Endothelial cell of umbilical vein (primary cell): ENCODE results near the gene RAB7B.

Experiments used
- CTCF ChIP-seq, 2 donors: IDR thresholded peaks; 1 replicate in 1 of 2; 2 replicates in 1 of 2; pipeline ENCODE4 v1.5.1; 2011; ENCODE audit warnings: low read length in 2 of 2, mild to moderate bottlenecking in 2 of 2, moderate library complexity in 2 of 2, control low read depth in 1 of 2, inconsistent platforms in 1 of 2, low read depth in 1 of 2; ENCODE audit not compliant: insufficient read depth in 1 of 2; ENCODE audit errors: extremely low read depth in 1 of 2
- EZH2 ChIP-seq: IDR thresholded peaks from 2 replicates; pipeline ENCODE4 v1.6.1; 2012; ENCODE audit warnings: borderline replicate concordance, low read depth, mild to moderate bottlenecking, moderate library complexity, low read length, inconsistent platforms; ENCODE audit not compliant: severe bottlenecking
- FOS ChIP-seq: IDR thresholded peaks from 2 replicates; pipeline ENCODE4 v1.6.1; 2011; ENCODE audit warnings: mild to moderate bottlenecking, low read length, moderate library complexity, borderline replicate concordance; ENCODE audit not compliant: insufficient read depth
- GATA2 ChIP-seq: IDR thresholded peaks from 2 replicates; pipeline ENCODE4 v1.7.0; 2011; ENCODE audit warnings: low read depth, mild to moderate bottlenecking, moderate library complexity, mixed read lengths, low read length; ENCODE audit not compliant: insufficient read length, insufficient read depth
- JUN ChIP-seq: IDR thresholded peaks from 2 replicates; pipeline ENCODE4 v1.6.1; 2011; ENCODE audit warnings: borderline replicate concordance, low read depth; ENCODE audit not compliant: insufficient read length, insufficient read depth
- MYC ChIP-seq: IDR thresholded peaks from one replicate; pipeline ENCODE4 v1.6.1; 2011; ENCODE audit warnings: mild to moderate bottlenecking, low read depth, low read length
- POLR2A ChIP-seq: IDR thresholded peaks from 2 replicates; pipeline ENCODE4 v1.6.1; 2012; ENCODE audit warnings: low read depth, mild to moderate bottlenecking, control low read depth, low read length
- POLR2AphosphoS5 ChIP-seq: IDR thresholded peaks from 2 replicates; pipeline ENCODE4 v1.6.1; 2012; ENCODE audit warnings: low read depth, mild to moderate bottlenecking, control low read depth, low read length, moderate library complexity; ENCODE audit not compliant: insufficient read depth
- TF ChIP-seq, protein P1 (sequence below): IDR thresholded peaks from 2 replicates; pipeline ENCODE4 v1.6.1; 2011; ENCODE audit not compliant: insufficient read depth, insufficient read length

DNA sequence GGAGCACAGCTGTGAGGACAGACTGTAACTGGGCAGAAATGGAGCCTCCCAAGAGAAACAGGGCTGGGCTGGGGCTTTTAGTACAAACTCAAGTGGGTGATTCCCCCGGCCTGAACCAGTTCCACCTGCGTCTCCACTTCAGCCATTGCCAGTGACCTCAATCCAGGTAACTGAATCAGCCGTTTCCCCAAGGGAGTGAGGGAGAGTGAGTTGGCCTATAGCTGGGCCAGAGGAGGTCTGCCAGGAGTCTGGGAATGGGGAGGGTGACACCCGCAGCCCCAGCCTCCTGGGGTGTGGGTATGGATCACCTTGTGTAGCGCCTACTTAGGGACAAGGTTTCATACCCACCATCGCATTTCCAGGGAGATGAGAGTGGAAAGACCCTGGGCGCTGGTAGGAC is 68.4 kb downstream of the RAB7B start:
- no peak for TF ChIP-seq CTCF (IDR thresholded peaks at IDR 0.05; ENCODE audit: extremely low read depth in 1 of 2, insufficient read depth in 1 of 2, low read depth in 1 of 2, low read length in 2 of 2)
- TF ChIP-seq POLR2AphosphoS5: no peak
- no peak for TF ChIP-seq POLR2A
- TF ChIP-seq EZH2: no peak
- no peak for TF ChIP-seq FOS
- TF ChIP-seq, protein P1, sequence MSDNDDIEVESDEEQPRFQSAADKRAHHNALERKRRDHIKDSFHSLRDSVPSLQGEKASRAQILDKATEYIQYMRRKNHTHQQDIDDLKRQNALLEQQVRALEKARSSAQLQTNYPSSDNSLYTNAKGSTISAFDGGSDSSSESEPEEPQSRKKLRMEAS: no peak
- no peak for TF ChIP-seq MYC
- no peak for TF ChIP-seq GATA2
- no peak for TF ChIP-seq JUN
